ENCODE data around the gene RXFP4. TPM values are rescaled to one million over a fixed set of nuclear protein-coding genes. Genes with fewer than 3 reads are reported as not detected.

Gene RXFP4
- total RNA-seq, 1 donor from 2014 or later: not detected

DNA sequence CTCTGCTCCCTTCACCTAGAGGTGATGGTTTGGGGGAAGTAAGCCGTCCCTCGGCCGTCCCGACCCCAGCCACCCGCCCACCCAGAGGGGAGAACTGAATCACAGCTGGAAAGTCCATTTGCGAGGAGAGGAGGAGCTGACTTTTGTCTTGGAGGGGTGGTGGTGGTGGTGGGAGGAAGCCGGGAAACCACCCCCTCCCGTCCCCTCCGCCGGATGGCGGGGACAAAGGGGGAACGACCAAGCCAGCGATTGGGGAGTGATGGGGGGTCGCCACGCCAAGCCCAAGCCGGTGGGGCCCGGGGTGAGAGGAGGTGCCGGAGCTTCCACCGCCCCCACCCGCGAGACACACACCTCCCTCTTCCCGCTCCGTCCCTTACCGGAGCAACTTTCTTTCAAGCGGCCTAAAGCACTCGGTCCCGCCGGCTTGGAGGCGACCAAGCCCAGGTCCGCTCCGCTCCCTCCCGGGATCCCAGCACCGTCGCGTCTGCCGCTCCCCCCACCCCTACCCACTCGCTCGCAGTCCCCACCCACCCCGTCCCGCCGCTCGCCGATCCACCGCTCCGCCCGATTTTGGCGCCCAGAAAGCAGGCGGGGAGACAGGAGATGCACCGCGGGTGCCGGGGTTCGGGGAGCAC is 36.4 kb downstream of the RXFP4 start:
- H3K36me3 ChIP-seq (ENCODE audit: insufficient read depth, low read length): no peaks in the 10 kb centered on the region
- Mint-ChIP-seq H3K36me3 (ENCODE audit: low read depth, unreplicated experiment) (peaks cover 6% of the 10 kb centered on the region), H3K9me3 (ENCODE audit: unreplicated experiment) (no peaks in the 10 kb centered on the region), H3K27ac (ENCODE audit: unreplicated experiment) (peak overlapping the region; percentile 88), H3K27me3 (ENCODE audit: low read depth, unreplicated experiment) (no peaks in the 10 kb centered on the region), H3K4me3 (ENCODE audit: unreplicated experiment) (peak overlapping the region; percentile 95), H3K4me1 (ENCODE audit: low read depth, unreplicated experiment) (peaks cover 58% of the 10 kb centered on the region)
- peak overlapping the region; percentile 94 for H3K9ac ChIP-seq (ENCODE audit: low read length)
- H3K4me1 ChIP-seq (ENCODE audit: insufficient read depth, low read length): peaks cover 74% of the 10 kb centered on the region
- H3K27me3 ChIP-seq (ENCODE audit: insufficient read depth, low read length): no peaks in the 10 kb centered on the region
- peaks cover 48% of the 10 kb centered on the region for H4K20me1 ChIP-seq (ENCODE audit: insufficient read depth, low read length)
- DNase-seq (ENCODE audit: low read depth): no peak
- H3K9me3 ChIP-seq (ENCODE audit: insufficient read depth, low read depth, low read length): no peaks in the 10 kb centered on the region
- peak overlapping the region; percentile 81 for H3K4me3 ChIP-seq (ENCODE audit: insufficient read depth, low read depth, low read length)
- no peak overlapping the region for H2AFZ ChIP-seq (ENCODE audit: low read depth, low read length)
- no peak for FAIRE-seq
- peak overlapping the region; percentile 93 for H3K27ac ChIP-seq (ENCODE audit: low read depth, low read length)
- peaks cover 94% of the 10 kb centered on the region for H3K79me2 ChIP-seq (ENCODE audit: insufficient read depth, low read length)
- TF ChIP-seq EZH2 (IDR thresholded peaks at IDR 0.05; ENCODE audit: insufficient read depth, low read length): no peak
- TF ChIP-seq, protein P1, sequence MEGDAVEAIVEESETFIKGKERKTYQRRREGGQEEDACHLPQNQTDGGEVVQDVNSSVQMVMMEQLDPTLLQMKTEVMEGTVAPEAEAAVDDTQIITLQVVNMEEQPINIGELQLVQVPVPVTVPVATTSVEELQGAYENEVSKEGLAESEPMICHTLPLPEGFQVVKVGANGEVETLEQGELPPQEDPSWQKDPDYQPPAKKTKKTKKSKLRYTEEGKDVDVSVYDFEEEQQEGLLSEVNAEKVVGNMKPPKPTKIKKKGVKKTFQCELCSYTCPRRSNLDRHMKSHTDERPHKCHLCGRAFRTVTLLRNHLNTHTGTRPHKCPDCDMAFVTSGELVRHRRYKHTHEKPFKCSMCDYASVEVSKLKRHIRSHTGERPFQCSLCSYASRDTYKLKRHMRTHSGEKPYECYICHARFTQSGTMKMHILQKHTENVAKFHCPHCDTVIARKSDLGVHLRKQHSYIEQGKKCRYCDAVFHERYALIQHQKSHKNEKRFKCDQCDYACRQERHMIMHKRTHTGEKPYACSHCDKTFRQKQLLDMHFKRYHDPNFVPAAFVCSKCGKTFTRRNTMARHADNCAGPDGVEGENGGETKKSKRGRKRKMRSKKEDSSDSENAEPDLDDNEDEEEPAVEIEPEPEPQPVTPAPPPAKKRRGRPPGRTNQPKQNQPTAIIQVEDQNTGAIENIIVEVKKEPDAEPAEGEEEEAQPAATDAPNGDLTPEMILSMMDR (IDR thresholded peaks at IDR 0.05; ENCODE audit: insufficient read depth, low read depth, low read length): no peak
- peak overlapping the region; percentile 96 for H3K4me2 ChIP-seq (ENCODE audit: low read length)

DNA sequence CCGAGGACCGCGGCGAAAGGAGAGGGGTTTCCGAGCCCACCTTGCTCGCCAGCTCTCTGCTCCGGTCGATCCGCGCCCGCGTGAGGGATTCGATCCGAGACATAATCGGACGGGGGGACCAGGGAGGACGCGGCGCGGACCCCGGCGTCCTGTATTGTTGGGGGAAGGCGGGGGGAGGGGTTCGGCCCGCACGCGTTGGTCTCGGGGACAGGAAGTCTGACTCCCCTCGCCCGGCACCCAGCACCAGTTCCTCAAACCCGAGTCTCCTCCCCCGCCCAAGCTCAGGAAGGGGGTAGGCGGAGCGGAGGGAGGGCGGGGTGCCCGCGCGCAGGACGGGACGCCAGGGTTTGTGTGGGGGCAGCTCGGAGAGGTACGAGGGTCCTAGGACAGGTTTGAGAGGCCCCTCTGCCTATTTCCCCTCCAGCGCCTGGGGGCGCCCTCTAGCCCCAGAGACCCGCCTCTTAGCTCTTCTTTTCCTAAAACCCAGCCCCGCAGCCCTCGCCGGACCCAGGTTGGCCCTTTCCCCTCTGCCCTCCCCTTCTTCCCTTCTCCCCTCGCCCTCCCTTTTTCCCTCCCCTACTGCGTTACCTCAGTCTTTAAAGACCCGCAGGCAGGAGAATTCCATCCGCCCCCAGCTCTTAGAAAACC is 37.0 kb downstream of the RXFP4 start, which contains the start of gene ARHGEF2:
ARHGEF2 (minus strand) TSS at position 223 of the 648 bp plus-strand sequence; CDS start at position 103, 120 bp downstream.
- H3K9me3 ChIP-seq (ENCODE audit: insufficient read depth, low read depth, low read length): no peaks in the 10 kb centered on the region
- peaks cover 88% of the 10 kb centered on the region for H3K79me2 ChIP-seq (ENCODE audit: insufficient read depth, low read length)
- Mint-ChIP-seq H3K27ac (ENCODE audit: unreplicated experiment) (peak within 1 kb of the TSS; percentile 90), H3K4me1 (ENCODE audit: low read depth, unreplicated experiment) (peaks cover 63% of the 10 kb centered on the region), H3K27me3 (ENCODE audit: low read depth, unreplicated experiment) (no peaks in the 10 kb centered on the region), H3K4me3 (ENCODE audit: unreplicated experiment) (peak within 1 kb of the TSS; percentile 95), H3K9me3 (ENCODE audit: unreplicated experiment) (no peaks in the 10 kb centered on the region), H3K36me3 (ENCODE audit: low read depth, unreplicated experiment) (peaks cover 4% of the 10 kb centered on the region)
- H3K4me1 ChIP-seq (ENCODE audit: insufficient read depth, low read length): peaks cover 80% of the 10 kb centered on the region
- no peak for TF ChIP-seq EZH2 (IDR thresholded peaks at IDR 0.05; ENCODE audit: insufficient read depth, low read length)
- TF ChIP-seq, protein P1 (IDR thresholded peaks at IDR 0.05; ENCODE audit: insufficient read depth, low read depth, low read length): no peak
- peaks cover 42% of the 10 kb centered on the region for H4K20me1 ChIP-seq (ENCODE audit: insufficient read depth, low read length)
- H3K4me2 ChIP-seq (ENCODE audit: low read length): peak within 1 kb of the TSS; percentile 96
- peak within 1 kb of the TSS; percentile 93 for H3K27ac ChIP-seq (ENCODE audit: low read depth, low read length)
- FAIRE-seq (no peak), DNase-seq (ENCODE audit: low read depth) (peak; percentile 58)
- no peaks in the 10 kb centered on the region for H3K36me3 ChIP-seq (ENCODE audit: insufficient read depth, low read length)
- H3K4me3 ChIP-seq (ENCODE audit: insufficient read depth, low read depth, low read length): peak within 1 kb of the TSS; percentile 81
- H3K27me3 ChIP-seq (ENCODE audit: insufficient read depth, low read length): no peaks in the 10 kb centered on the region
- peak within 1 kb of the TSS; percentile 65 for H2AFZ ChIP-seq (ENCODE audit: low read depth, low read length)
- H3K9ac ChIP-seq (ENCODE audit: low read length): peak within 1 kb of the TSS; percentile 94

Measured in astrocyte (in vitro differentiated cells and primary cell).